Right atrium auricular region (tissue), 2 donors: ENCODE measurements around the gene SEMA7A. TPM values are rescaled to one million over a fixed set of nuclear protein-coding genes. Genes with fewer than 3 reads are reported as not detected.

Experiments
- DNase-seq: peaks from one replicate; pipeline ENCODE4 v3.0.0-alpha.2; 2019; ENCODE audit warnings: low spot score
- H3K27ac ChIP-seq, 2 donors: fragments of 200-600 bp; sonication (generic); 1 replicate in 1 of 2; 2 replicates in 1 of 2; pipeline ENCODE4 v1.5.1; 2016 to 2019
- H3K27me3 ChIP-seq, 2 donors: fragments of 200-600 bp; sonication (generic); one replicate each; pipeline versions ENCODE4 v1.5.1 to v1.6.0; 2017 to 2019
- H3K36me3 ChIP-seq: fragments of 200-600 bp; sonication (generic); one replicate; pipeline ENCODE4 v1.5.1; 2016
- H3K4me1 ChIP-seq, 2 donors: fragments of 200-600 bp; sonication (generic); one replicate each; pipeline versions ENCODE4 v1.5.1 to v1.6.0; 2017 to 2019
- H3K4me3 ChIP-seq, 2 donors: fragments of 200-600 bp; sonication (generic); 1 replicate in 1 of 2; 2 replicates in 1 of 2; pipeline ENCODE4 v1.5.1; 2017 to 2019; ENCODE audit warnings: mild to moderate bottlenecking in 1 of 2, moderate library complexity in 1 of 2
- H3K9me3 ChIP-seq, 2 donors: fragments of 200-600 bp; sonication (generic); one replicate each; pipeline ENCODE4 v1.5.1; 2019
- total RNA-seq, 2 donors: library from RNA; depleted of rRNA; stranded (reverse); fragments of >200 nt; gene quantifications; one replicate each; pipeline ENCODE4 v1.1.0, GENCODE V29; 2016
- TF ChIP-seq, protein P1 (sequence below), 2 donors: fragments of 200-600 bp; sonication (generic); IDR thresholded peaks; one replicate each; pipeline ENCODE4 v1.5.1; 2019; ENCODE audit warnings: antibody characterized with exemption in 2 of 2

SEMA7A gene
- total RNA-seq, 2 donors from 2014 or later, result 1.0 to 2.9 TPM

DNA sequence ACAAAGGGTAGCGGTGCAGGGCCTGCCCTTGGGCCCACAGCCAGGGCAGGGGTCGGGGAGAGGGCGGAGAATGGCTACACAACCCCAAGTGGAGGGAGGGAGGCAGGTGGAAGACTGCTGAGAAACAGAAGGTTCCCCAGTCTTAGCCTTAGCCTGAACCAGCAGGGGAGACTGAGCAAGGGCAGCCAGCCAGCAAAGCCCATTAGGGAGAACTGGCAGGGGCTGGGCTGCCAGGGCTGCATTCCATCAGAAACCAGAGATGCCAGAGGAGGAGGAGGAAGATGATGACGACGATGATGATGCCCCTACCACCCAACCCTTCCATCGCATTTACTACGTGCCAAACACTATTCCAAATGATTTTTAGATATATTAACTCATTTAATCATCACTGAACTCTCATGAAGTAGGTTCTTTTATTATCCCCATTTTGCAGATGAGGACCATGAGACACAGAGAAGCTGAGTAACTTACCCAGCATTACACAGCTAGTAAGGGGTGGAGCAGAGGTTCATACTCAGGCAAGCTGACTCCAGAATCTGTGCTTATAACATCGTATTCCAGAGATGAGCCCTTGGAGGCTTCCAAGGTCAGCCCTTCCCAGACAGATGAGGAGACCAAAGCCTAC is 8.7 kb downstream of the SEMA7A start:
- no peaks in the 10 kb centered on the region for H3K36me3 ChIP-seq
- peaks cover 0 to 38% of the 10 kb centered on the region in 2 donors for H3K4me1 ChIP-seq

DNA sequence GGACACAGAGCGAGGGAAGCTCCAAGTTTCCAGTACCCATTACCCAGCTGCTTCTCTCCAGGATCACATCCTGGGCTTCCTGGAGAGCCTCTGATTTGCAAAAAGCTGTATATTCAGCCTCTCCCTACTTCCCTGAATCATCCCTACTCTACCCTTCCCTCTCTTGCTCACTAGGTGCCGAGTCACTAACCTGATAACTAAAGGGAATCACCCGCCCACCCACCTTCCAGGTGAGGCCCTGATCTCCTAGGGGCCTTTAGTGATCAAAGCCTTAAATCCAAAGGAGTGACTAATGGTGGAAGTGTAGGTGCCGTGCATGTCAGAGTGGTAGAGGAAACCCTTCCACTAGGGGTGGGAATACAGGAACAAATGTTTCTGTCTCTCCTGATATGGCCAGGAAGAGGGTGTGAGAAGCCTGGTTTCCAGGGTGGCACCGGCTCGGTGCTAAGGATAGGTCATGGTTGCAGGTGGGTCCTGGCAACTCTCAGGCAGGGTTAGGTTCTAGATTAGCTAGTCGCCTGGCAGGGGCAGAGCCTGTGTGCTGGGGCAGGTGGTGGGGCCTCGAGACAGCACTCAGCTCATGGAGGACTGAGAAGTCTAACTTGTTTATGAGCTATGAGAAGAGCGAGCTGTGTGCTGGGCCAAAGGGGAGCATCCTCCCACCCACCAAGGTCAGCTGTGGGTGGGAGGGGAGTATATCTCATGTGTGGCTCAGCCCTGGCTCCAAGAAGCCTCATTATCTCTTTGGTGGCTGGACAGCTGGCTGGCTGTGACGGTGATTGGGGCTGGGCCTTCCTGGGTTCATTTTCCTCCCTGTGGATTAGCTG is 10.1 kb downstream of the SEMA7A start:
- Histone ChIP-seq H3K4me3 (no peak overlapping the region), H3K27ac (no peak overlapping the region), H3K4me1 (peaks cover 0 to 42% of the 10 kb centered on the region in 2 donors), H3K27me3 (no peaks in the 10 kb centered on the region), H3K9me3 (no peaks in the 10 kb centered on the region), H3K36me3 (no peaks in the 10 kb centered on the region)
- TF ChIP-seq, protein P1, sequence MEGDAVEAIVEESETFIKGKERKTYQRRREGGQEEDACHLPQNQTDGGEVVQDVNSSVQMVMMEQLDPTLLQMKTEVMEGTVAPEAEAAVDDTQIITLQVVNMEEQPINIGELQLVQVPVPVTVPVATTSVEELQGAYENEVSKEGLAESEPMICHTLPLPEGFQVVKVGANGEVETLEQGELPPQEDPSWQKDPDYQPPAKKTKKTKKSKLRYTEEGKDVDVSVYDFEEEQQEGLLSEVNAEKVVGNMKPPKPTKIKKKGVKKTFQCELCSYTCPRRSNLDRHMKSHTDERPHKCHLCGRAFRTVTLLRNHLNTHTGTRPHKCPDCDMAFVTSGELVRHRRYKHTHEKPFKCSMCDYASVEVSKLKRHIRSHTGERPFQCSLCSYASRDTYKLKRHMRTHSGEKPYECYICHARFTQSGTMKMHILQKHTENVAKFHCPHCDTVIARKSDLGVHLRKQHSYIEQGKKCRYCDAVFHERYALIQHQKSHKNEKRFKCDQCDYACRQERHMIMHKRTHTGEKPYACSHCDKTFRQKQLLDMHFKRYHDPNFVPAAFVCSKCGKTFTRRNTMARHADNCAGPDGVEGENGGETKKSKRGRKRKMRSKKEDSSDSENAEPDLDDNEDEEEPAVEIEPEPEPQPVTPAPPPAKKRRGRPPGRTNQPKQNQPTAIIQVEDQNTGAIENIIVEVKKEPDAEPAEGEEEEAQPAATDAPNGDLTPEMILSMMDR (IDR thresholded peaks at IDR 0.05), result no peak
- DNase-seq, result no peak

More for the DNA sequence above, 8.7 kb downstream of the SEMA7A start:
- H3K4me3 ChIP-seq, result no peak overlapping the region
- no peak overlapping the region for H3K27ac ChIP-seq
- H3K27me3 ChIP-seq, result no peaks in the 10 kb centered on the region
- TF ChIP-seq, protein P1 (IDR thresholded peaks at IDR 0.05), result no peak
- DNase-seq, result no peak
- no peaks in the 10 kb centered on the region for H3K9me3 ChIP-seq

DNA sequence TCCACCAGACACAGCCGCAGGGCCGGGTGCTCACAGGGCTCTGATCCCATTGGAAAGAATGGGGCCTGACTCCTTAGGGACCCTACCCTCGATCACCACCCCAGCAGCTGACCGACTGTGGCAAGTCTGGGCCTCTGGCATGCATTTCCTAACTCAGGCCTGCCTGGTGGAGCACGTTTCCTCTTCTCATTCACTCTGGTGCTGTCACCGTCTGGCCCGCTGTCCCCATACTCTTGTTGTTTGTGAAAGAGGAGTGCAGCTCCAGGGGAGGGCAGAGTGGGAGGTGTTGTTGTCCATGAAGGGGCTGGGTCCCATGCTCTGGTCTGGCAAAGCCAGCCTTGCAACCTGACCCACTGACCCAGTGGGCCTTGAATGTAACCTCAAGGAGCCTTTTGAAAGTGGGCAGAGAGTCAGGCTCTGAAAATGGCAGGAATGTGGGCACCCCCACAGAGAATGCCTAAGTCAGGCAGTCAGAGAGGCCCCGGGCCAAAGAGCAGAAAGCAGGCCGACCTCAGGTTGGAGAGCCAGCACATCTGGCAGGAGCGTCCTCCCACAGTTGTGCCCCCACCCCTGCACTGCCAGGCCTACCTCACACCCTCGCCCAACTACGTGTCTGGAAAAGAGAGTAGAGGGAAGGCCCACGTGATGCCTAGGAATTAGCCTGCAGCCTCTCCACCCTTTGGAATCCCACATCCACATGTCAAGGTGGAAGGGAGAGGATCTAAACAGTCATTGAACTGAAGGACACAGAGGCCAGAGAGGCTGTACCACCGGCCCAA is 10.9 kb downstream of the SEMA7A start:
- Histone ChIP-seq H3K27ac (peak overlapping the region in 1 of 2 donors; percentile 32), H3K27me3 (no peaks in the 10 kb centered on the region), H3K4me1 (peaks cover 0 to 46% of the 10 kb centered on the region in 2 donors), H3K36me3 (no peaks in the 10 kb centered on the region), H3K4me3 (no peak overlapping the region), H3K9me3 (no peaks in the 10 kb centered on the region)
- TF ChIP-seq, protein P1 (IDR thresholded peaks at IDR 0.05), result no peak
- no peak for DNase-seq

DNA sequence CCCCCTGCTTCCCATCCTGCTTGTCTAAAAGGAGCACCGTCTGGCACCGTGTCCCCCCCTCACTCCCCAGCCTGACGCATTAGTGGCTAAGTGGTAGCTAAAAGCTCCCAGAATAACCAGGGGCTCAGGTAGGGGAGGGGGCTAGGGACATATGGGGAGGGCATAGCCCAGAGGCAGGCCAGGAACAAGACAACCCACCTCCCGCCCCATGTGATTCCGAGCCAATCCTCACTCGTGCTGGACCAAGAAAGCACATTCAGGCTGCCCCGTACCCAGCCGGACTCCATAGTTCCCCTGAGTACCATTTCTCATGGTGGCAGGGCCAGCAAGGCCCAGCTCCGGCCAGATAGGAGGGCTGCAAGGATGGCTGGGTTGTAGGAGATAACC is 11.5 kb downstream of the SEMA7A start:
- peaks cover 0 to 51% of the 10 kb centered on the region in 2 donors for H3K4me1 ChIP-seq
- no peak overlapping the region for H3K4me3 ChIP-seq
- H3K9me3 ChIP-seq, result no peaks in the 10 kb centered on the region
- TF ChIP-seq, protein P1 (IDR thresholded peaks at IDR 0.05), result no peak
- H3K27me3 ChIP-seq, result no peaks in the 10 kb centered on the region
- no peak for DNase-seq
- H3K36me3 ChIP-seq, result no peaks in the 10 kb centered on the region
- no peak overlapping the region for H3K27ac ChIP-seq

DNA sequence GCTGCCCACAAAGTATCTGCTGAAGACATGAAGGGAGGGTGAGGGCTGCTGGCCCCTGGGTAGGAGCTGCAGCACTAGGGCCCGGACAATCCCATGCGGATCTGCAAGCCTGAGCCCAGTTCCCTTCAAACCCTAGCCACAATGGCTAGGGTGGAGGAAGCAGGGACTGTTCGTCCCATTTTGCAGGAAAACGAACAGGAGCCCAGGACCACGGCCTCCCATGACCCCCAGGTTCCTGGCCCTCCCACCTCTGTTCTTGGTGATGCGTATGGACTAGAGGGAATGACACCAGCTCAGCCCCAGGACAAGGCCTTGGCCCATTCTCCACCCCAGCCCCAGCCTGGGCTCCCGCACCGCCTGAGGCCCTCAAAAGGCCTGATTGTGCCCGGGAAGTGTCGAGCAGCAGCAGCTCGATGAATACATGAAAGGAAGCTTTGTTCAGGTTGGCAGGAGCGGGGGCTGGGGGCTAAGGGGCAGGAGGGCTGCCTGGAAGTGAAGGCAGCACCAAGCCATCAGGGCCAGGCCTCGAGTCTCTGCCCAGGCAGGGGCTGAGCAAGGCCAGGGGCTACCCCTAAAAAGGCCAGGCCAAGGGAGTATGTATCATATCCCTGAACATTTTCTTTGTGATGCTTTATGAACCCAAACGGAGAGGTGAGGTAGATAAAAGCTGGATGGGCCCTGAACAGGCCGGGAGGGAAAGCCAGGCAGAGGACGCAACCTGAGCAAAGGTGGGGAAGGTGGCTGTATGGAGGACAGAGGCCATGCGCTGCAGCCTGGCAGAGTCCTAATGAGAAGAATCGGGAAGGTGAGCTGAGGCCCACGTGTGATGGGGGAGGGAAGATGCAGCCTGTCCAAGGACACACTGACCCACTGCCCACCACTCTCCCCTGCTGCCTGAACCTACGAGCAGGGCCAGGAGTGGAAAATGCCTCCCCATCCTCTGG is 12.2 kb downstream of the SEMA7A start:
- TF ChIP-seq, protein P1 (IDR thresholded peaks at IDR 0.05), result no peak
- H3K4me1 ChIP-seq, result peaks cover 0 to 58% of the 10 kb centered on the region in 2 donors
- no peaks in the 10 kb centered on the region for H3K36me3 ChIP-seq

More for the DNA sequence above, 12.2 kb downstream of the SEMA7A start:
- Histone ChIP-seq H3K27ac (no peak overlapping the region), H3K27me3 (no peaks in the 10 kb centered on the region), H3K9me3 (no peaks in the 10 kb centered on the region), H3K4me3 (no peak overlapping the region)
- DNase-seq, result no peak
